MG63 (cell line): ENCODE data around the gene FXR2. TPM values are rescaled to one million over a fixed set of nuclear protein-coding genes. Genes with fewer than 3 reads are reported as not detected.

Experiments used
- DNase-seq: peaks from one replicate; pipeline ENCODE4 v3.0.0-alpha.2; 2020
- H3K27me3 ChIP-seq: fragments of 250-450 bp; sonication (Bioruptor Pico); 2 replicates; pipeline ENCODE4 v1.5.1; 2020; ENCODE audit warnings: mild to moderate bottlenecking, moderate library complexity
- H3K36me3 ChIP-seq: fragments of 250-450 bp; sonication (Bioruptor Pico); 2 replicates; pipeline ENCODE4 v1.5.1; 2020; ENCODE audit warnings: mild to moderate bottlenecking, moderate library complexity
- H3K4me3 ChIP-seq: fragments of 250-450 bp; sonication (Bioruptor Pico); 2 replicates; pipeline ENCODE4 v1.5.1; 2020; ENCODE audit warnings: mild to moderate bottlenecking, moderate library complexity
- H3K9me3 ChIP-seq: fragments of 250-450 bp; sonication (Bioruptor Pico); 2 replicates; pipeline ENCODE4 v1.5.1; 2020; ENCODE audit warnings: mild to moderate bottlenecking, moderate library complexity
- total RNA-seq: library from RNA; depleted of rRNA; stranded (reverse); fragments of >200 nt; shearing (Covaris generic); gene quantifications from 2 replicates; pipeline ENCODE4 v1.2.3, GENCODE V29; 2014; ENCODE audit warnings: low replicate concordance; rRNA removed

Gene FXR2
- total RNA-seq, 1 experiment from 2014 or later = 49.5 TPM

DNA sequence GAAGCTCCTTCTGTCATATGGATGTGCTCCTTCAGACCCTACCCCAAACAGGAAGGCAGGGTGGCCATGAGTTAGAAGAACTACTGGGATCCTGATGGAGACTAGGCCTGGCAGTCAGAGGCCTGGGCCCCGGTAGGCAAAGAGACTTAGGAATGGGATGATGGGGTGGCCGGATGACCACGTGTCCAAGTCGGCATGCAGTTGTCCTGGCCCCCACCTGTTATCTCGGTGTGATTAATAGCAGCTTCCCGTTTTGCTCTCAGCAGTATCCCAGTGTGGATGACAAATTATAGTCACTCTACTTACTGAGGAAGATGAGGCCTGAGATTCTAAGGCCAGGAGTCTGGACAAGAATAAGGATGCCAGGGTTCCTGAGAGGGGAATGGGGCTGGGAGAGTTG, 64.4 kb downstream of the FXR2 start:
- Histone ChIP-seq H3K4me3 (no peak overlapping the region), H3K36me3 (no peaks in the 10 kb centered on the region), H3K27me3 (no peaks in the 10 kb centered on the region), H3K9me3 (no peaks in the 10 kb centered on the region)
- DNase-seq = no peak

GRCh38 chr17:7549401-7550055, 65.2 kb downstream of the FXR2 start:
- no peaks in the 10 kb centered on the region for H3K36me3 ChIP-seq
- peak overlapping the region; percentile 48; the same call in 1 of the 2 replicates for H3K4me3 ChIP-seq
- no peaks in the 10 kb centered on the region for H3K9me3 ChIP-seq
- DNase-seq = no peak
- no peaks in the 10 kb centered on the region for H3K27me3 ChIP-seq

GRCh38 chr17:7548585-7549400, 65.9 kb downstream of the FXR2 start, which contains the start of gene TNFSF12:
TSS of gene TNFSF12 (plus strand) at chr17:7549058. CDS start at chr17:7549154, 96 bp downstream.
- H3K36me3 ChIP-seq = no peaks in the 10 kb centered on the region
- DNase-seq = peak; percentile 31
- H3K4me3 ChIP-seq = peak within 1 kb of the TSS; percentile 48
- H3K9me3 ChIP-seq = no peaks in the 10 kb centered on the region
- H3K27me3 ChIP-seq = no peaks in the 10 kb centered on the region

DNA sequence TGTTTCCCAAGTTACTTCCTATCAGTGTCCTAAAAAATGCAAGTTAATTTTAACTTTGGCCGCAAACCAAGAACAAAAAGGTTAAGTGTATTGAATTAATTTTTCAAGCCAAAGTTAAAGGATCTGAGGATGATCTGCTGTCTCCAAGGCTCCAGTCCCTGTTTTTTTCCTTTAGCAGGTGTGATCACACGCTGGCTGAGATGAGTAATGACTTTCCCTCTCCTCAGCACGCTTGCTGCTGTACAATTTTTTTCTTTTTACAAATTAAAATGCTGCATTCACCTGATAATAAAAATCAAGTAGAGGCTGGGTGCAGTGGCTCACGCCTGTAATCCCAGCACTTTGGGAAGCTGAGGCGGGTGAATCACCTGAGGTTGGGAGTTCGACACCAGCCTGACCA, 69.8 kb downstream of the FXR2 start:
- Histone ChIP-seq H3K4me3 (no peak overlapping the region), H3K9me3 (no peaks in the 10 kb centered on the region), H3K27me3 (no peaks in the 10 kb centered on the region), H3K36me3 (no peaks in the 10 kb centered on the region)
- DNase-seq = no peak

Other genes with a start within 250 kb of the FXR2 start
- not detected in 2 replicates for gene TNK1, start 233.8 kb downstream of the FXR2 start, total RNA-seq
- gene PLSCR3, start 220.4 kb downstream of the FXR2 start, total RNA-seq = 2.8 and 7.3 TPM in 2 replicates
- gene TMEM256, start 210.8 kb downstream of the FXR2 start, total RNA-seq = 3.6 and 52.0 TPM in 2 replicates
- gene NLGN2, start 207.1 kb downstream of the FXR2 start, total RNA-seq = 0.54 and 1.0 TPM in 2 replicates
- gene SPEM1, start 194.6 kb downstream of the FXR2 start, total RNA-seq = not detected in 2 replicates
- not detected in 2 replicates for gene SPEM2, start 189.3 kb downstream of the FXR2 start, total RNA-seq
- gene SPEM3, start 186.0 kb downstream of the FXR2 start, total RNA-seq = not detected in 2 replicates
- 0.33 and 0.76 TPM in 2 replicates for gene TMEM102, start 179.5 kb downstream of the FXR2 start, total RNA-seq
- not detected in 2 replicates for gene FGF11, start 175.4 kb downstream of the FXR2 start, total RNA-seq
- gene CHRNB1, start 169.8 kb downstream of the FXR2 start, total RNA-seq = 0.20 and 6.2 TPM in 2 replicates
- 5.3 and 6.0 TPM in 2 replicates for gene ZBTB4, start 135.3 kb downstream of the FXR2 start, total RNA-seq
- gene SLC35G6, start 133.5 kb downstream of the FXR2 start, total RNA-seq = not detected in 2 replicates
- 11.5 and 16.2 TPM in 2 replicates for gene POLR2A, start 130.5 kb downstream of the FXR2 start, total RNA-seq
- gene TNFSF12, start 65.8 kb downstream of the FXR2 start, total RNA-seq = 0.33 TPM in 1 of 2 replicates, not detected in the other
- 1.7 TPM in 1 of 2 replicates, not detected in the other for gene TNFSF13, start 56.1 kb downstream of the FXR2 start, total RNA-seq
- 85.6 and 106 TPM in 2 replicates for gene SENP3, start 53.0 kb downstream of the FXR2 start, total RNA-seq
- gene CD68, start 35.3 kb downstream of the FXR2 start, total RNA-seq = 12.6 and 17.3 TPM in 2 replicates
- 96.0 and 121 TPM in 2 replicates for gene MPDU1, start 31.0 kb downstream of the FXR2 start, total RNA-seq
- 0.23 TPM in 1 of 2 replicates, not detected in the other for gene SOX15, start 24.8 kb downstream of the FXR2 start, total RNA-seq
- 16.0 and 20.1 TPM in 2 replicates for gene SAT2, start 12.9 kb upstream of the FXR2 start, total RNA-seq
- gene SHBG, start 15.2 kb upstream of the FXR2 start, total RNA-seq = not detected in 2 replicates
- gene ATP1B2, start 36.0 kb upstream of the FXR2 start, total RNA-seq = not detected in 2 replicates
- 2.8 and 12.2 TPM in 2 replicates for gene TP53, start 72.6 kb upstream of the FXR2 start, total RNA-seq
- 13.4 and 25.9 TPM in 2 replicates for gene WRAP53, start 73.6 kb upstream of the FXR2 start, total RNA-seq
- gene EFNB3, start 90.3 kb upstream of the FXR2 start, total RNA-seq = 0.53 TPM in 1 of 2 replicates, not detected in the other
- not detected in 2 replicates for gene DNAH2, start 102.8 kb upstream of the FXR2 start, total RNA-seq
- 0.07 and 0.20 TPM in 2 replicates for gene KDM6B, start 219.3 kb upstream of the FXR2 start, total RNA-seq
- not detected in 2 replicates for gene TMEM88, start 240.2 kb upstream of the FXR2 start, total RNA-seq
- gene NAA38, start 242.7 kb upstream of the FXR2 start, total RNA-seq = 74.9 and 264 TPM in 2 replicates
- 18.2 and 38.2 TPM in 2 replicates for gene CYB5D1, start 243.1 kb upstream of the FXR2 start, total RNA-seq